Measurements from ENCODE around the gene KIRREL3. TPM values are rescaled to one million over a fixed set of nuclear protein-coding genes. Genes with fewer than 3 reads are reported as not detected.

KIRREL3 gene
- total and polyA plus RNA-seq, 2 of the 4 experiments (the other 2 are of a cell fraction), result 10.9 to 15.9 TPM

DNA sequence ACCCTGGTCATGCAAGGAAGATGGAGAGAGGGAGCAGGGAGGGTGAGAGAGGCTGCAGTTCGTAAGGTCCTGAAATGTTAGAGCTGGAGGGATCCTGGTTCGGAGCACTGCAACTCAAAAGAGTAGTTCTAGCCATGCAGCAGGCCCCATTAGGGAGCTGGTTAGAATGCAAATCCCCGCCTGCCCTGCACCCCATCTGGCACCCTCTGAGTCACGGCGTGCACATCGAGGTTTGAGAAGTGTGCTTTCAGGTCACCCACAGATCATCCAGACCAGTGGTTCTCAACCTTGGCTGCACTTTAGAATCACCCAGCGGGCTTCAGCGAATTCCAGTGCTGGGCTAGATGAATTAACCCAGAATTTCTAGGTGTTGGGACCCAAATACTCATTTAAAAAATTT is 596.9 kb downstream of the KIRREL3 start:
- peaks cover 3% of the 10 kb centered on the region; the same call in 1 of the 2 replicates for H3K9me3 ChIP-seq (ENCODE audit: control insufficient read depth, insufficient read depth, low read length)
- H4K8ac ChIP-seq (ENCODE audit: low read depth in 2 of 2, low read length in 2 of 2), result no peak overlapping the region
- H4K20me1 ChIP-seq (ENCODE audit: insufficient read depth, low read length), result no peaks in the 10 kb centered on the region
- peaks cover 11% of the 10 kb centered on the region for H3K9me1 ChIP-seq (ENCODE audit: insufficient read depth, low read length)
- no peak overlapping the region for H3K4me3 ChIP-seq (ENCODE audit: insufficient read depth, low read depth, low read length)
- no peaks in the 10 kb centered on the region for H3K79me1 ChIP-seq (ENCODE audit: low read depth in 1 of 2, low read length in 2 of 2)
- H4K91ac ChIP-seq (ENCODE audit: insufficient read depth, low read depth, low read length), result no peak overlapping the region
- no peak overlapping the region for H2BK15ac ChIP-seq (ENCODE audit: low read depth, low read length)
- ATAC-seq (ENCODE audit: low read depth) (no peak; the same call in 1 of the 2 replicates), DNase-seq (no peak)
- POLR2A ChIA-PET (ENCODE audit: unreplicated experiment), result no interaction called here
- no peak overlapping the region for H2AK5ac ChIP-seq (ENCODE audit: low read depth, low read length)
- intact Hi-C loops (cut with micrococcal nuclease) (no loop called here), in situ Hi-C loops (cut with MboI; ENCODE audit: low sequenced_read_pairs) (no loop called here), dilution Hi-C loops (cut with HindIII; ENCODE audit: low sequenced_read_pairs, unreplicated experiment) (no loop called here)
- TF ChIP-seq, protein P1, sequence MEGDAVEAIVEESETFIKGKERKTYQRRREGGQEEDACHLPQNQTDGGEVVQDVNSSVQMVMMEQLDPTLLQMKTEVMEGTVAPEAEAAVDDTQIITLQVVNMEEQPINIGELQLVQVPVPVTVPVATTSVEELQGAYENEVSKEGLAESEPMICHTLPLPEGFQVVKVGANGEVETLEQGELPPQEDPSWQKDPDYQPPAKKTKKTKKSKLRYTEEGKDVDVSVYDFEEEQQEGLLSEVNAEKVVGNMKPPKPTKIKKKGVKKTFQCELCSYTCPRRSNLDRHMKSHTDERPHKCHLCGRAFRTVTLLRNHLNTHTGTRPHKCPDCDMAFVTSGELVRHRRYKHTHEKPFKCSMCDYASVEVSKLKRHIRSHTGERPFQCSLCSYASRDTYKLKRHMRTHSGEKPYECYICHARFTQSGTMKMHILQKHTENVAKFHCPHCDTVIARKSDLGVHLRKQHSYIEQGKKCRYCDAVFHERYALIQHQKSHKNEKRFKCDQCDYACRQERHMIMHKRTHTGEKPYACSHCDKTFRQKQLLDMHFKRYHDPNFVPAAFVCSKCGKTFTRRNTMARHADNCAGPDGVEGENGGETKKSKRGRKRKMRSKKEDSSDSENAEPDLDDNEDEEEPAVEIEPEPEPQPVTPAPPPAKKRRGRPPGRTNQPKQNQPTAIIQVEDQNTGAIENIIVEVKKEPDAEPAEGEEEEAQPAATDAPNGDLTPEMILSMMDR (conservative IDR thresholded peaks at IDR 0.05; ENCODE audit: low read depth, low read length), result no peak
- TF ChIP-seq CEBPB (IDR thresholded peaks at IDR 0.05; ENCODE audit: low read depth, low read length), result no peak
- no peak for TF ChIP-seq RAD21 (IDR thresholded peaks at IDR 0.05; ENCODE audit: low read length)
- H3K14ac ChIP-seq (replicated peaks; ENCODE audit: low read depth, low read length), result no peak overlapping the region
- no peak overlapping the region for H2BK120ac ChIP-seq (ENCODE audit: low read depth, low read length)
- BruUV-seq (replicated peaks), result no TSS peak
- no peak overlapping the region for H2AFZ ChIP-seq (replicated peaks; ENCODE audit: low read length, poor library complexity)
- H3K27me3 ChIP-seq (ENCODE audit: control insufficient read depth, insufficient read depth, low read length), result no peaks in the 10 kb centered on the region
- H3K4me1 ChIP-seq (ENCODE audit: control insufficient read depth, insufficient read depth, low read length), result peaks cover 4% of the 10 kb centered on the region; the same call in 1 of the 2 replicates
- WGBS, 2 experiments (ENCODE audit: extremely low coverage in 2 of 2, insufficient read length in 1 of 2), result 78% methylated on average over 5 of the region's 8 CpGs; no CpG with 5 or more reads in 1 of the 2 experiments
- H3K56ac ChIP-seq (ENCODE audit: extremely low read depth, insufficient read depth, low read length), result no peak overlapping the region
- H2AK9ac ChIP-seq (replicated peaks; ENCODE audit: low read depth, low read length, poor library complexity), result no peak overlapping the region
- no peak overlapping the region for H3K4me2 ChIP-seq (ENCODE audit: low read depth, low read length)
- H3K18ac ChIP-seq (ENCODE audit: low read depth, low read length), result no peak overlapping the region
- no peak overlapping the region for H2BK20ac ChIP-seq (ENCODE audit: low read depth, low read length)
- no peak overlapping the region for H3K23ac ChIP-seq (ENCODE audit: low read depth, low read length)
- CTCF ChIA-PET, result no interaction called here
- H3K36me3 ChIP-seq (ENCODE audit: control insufficient read depth, insufficient read depth, low read length), result peaks cover 6% of the 10 kb centered on the region; the same call in 1 of the 2 replicates
- no peak overlapping the region for H3K9ac ChIP-seq (ENCODE audit: low read depth, low read length)
- H4K5ac ChIP-seq (ENCODE audit: low read depth, low read length), result no peak overlapping the region
- no peak overlapping the region for H3K27ac ChIP-seq (ENCODE audit: insufficient read depth, low read length)
- H3K4ac ChIP-seq (ENCODE audit: low read depth, low read length), result no peak overlapping the region
- no peak overlapping the region for H2BK5ac ChIP-seq (ENCODE audit: low read depth, low read length, poor library complexity, severe bottlenecking)

All from IMR-90 (cell line).